Activated CD8-positive, alpha-beta memory T cell treated with anti-CD3 and anti-CD28 coated beads, Interleukin-2, amount 50 U/mL, for 1 hour (primary cell): ENCODE data around the gene AGFG1.

ENCODE experiments used
- DNase-seq: peaks from one replicate; pipeline ENCODE4 v3.0.0-alpha.2; 2020; ENCODE audit errors: extremely low read depth

The AGFG1 gene

DNA sequence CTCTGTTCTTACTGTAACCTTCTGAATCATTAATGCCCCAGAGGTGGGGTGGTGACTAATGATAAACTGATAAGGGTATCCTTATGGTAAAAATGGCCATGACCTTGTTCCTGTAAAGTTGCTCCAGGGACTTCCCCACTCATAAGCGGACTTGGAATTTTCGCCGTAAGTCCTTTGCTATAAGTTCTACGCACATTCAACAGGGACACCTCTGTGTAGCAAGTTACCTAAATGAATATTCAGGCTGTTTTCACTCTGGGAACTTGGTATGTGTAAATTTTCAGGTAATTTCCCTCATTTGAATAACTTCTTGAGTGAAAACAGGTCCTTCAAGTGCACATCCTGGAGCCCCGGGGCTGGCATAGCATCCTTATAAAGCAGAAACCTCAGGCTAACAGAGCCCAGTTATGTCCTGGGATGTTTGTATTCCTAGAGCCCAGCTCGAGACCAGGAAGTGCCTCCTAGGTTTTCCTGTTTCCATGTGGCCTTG is 9.4 kb upstream of the AGFG1 start:
- DNase-seq: no peak

DNA sequence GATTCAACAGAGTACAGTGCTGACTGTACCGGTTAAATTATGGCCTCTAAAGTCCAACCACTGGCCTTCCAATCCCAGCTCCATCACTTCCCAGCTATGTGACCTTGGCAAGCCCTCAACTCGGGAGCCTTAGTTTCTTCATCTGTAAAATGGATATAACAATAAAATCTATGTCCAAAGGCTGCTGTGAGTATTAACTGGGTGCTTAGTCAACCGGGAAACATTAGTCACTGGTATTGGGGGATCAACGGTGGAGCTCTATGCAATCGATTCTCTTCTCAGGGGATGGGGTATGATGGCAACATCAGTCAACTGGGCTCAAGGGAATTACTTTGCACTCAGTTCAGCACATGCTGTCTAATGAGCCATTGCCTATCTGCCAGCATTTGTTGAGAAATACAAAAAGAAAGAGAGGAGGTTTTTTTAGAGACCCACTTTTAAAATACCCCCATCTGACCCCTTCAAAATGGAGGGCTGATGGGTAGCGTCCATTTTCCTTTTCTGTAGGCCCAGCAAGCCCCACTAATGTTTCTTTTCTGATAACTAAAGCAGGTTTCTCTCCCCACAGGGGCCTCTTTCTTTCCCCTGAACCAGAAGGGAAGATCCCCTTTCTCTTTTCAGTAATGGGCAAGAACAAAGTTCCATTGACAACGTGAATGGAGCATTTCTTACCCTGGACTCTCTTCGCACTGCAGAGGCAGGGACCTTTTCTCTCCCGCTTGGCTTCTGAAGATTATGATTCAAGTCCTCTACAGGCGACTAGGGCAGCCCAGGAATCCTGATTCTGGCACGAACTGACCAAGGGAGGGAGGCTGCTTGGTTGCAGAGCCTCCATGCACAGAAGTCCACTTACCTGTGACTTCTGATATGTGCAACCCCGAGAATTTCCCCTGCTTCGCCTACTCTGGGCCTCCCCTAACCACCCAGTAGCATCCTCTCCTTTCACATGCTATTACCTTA is 8.7 kb upstream of the AGFG1 start:
- DNase-seq: no peak

DNA sequence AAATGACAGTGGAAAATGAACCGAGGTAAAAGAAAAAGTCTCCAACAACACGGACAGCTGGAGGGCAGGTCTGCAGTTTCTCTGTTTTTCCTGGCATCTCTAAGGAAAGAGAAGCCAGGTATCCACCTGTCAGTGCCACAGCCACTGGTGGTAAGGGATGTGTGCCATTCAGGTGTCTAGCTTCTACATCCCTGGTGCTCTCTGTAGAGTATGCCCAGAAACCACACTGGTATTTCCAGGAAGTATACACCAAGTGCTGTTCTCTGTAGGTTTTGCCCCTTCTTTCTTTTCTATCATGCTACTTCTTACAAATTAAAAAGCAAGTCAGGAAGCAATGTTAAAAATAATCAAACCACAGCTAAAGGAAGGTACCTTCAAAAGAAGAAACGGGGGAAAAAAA is 7.6 kb upstream of the AGFG1 start:
- DNase-seq: no peak

DNA sequence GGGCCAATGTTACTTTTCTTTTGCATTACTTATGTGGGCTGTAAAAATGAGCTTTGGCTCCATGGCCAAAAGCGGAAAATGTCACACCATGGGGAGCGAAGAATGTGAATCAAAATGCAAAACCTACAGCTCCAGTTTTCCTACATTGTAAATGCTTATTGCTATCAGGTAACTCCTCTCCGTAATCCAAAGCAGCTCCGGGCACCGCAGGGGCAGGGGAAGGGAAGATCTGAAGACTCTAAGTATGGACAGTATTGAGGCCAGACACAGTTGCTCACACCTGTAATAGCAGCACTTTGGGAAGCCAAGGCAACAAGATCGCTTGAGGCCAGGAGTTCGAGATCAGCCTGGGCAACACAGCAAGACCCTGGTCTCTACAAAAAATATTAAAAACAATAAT is 7.1 kb upstream of the AGFG1 start:
- DNase-seq: no peak

DNA sequence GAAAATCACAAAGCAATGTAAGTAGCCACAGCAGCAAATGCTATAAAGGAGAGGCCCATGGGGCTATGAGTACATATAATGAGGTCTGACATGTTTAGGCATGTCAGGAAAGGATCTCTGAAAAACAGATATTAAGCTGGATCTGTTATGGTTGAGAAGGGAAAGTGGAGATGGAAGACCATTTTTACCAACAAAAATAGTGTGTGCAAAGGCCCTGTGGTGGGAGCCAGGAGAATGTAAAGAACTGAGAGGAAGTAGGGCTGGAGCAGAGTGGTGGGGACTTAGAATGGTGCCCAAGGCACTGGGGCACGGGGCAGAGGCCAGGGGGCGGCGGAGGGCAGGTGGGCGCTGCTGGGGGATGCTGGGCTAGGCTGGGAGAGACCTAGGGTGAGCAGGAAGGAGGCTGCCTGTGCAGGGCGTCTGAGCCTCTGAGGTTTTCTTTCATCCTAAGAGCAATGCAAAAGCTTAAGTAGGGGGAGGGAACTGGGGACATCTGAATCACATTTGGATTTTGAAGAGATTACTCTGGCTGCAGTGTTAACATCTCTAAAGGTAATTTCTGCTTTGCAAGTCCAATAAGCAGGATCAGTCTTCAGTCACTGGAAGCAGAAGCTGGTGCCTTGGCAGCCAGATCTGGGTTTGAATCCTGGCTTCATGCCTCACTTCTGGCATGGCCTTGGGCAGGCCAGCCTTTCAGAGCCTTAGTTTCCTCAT is 4.9 kb upstream of the AGFG1 start:
- no peak for DNase-seq

DNA sequence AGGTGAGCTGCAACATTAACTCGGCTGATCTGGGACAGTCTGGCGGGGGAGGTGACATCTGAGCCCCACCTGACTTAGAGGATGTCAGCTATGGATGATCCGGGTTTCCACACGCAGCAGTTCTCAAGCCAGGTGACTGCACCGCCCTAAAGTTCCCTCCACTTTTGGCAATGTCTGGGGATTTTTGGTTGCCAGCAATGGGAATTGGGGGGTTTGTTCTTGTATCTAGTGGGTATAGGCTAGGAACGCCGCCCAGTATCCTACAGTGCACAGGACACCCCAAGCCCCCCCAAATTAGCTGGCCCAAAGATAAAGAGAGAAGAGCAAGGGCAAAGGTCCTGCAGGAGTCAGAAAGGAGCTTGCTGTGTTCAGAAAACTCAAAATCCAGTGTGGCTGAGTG is 544 bp upstream of the AGFG1 start:
- DNase-seq: no peak

DNA sequence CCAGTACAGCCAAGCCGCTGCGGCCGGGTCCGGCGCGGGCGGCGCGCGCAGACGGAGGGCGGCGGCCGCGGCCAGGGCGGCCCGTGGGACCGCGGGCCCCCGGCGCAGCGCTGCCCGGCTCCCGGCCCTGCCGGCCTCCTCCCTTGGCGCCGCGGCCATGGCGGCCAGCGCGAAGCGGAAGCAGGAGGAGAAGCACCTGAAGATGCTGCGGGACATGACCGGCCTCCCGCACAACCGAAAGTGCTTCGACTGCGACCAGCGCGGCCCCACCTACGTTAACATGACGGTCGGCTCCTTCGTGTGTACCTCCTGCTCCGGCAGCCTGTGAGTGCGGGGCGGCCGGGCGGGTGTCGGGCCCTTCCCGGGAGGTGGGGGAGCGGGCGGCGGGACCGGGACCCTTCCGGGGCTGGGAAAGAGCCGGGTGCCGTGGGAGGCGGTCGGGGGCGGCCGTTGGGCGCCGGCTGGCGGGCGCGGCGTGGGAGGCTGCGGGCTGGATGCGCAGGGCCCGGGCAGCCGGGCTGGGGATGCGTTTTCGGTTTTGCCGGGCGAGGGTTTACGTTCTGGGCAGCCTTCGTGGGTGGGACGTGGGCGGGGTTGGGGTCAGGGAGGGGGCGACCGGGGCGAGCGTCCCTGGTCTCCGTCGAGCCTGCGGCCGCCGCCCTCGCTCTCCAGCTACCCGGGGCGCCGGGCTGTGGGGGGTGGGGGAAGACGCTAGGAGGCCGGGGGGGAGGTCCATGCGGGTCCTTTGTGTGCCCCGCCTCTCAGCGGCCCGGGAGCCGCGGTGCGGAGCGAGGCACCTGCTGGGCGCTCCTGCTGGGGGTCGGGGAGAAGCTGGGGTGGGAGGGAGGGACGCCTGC is 537 bp downstream of the AGFG1 start:
- no peak for DNase-seq

DNA sequence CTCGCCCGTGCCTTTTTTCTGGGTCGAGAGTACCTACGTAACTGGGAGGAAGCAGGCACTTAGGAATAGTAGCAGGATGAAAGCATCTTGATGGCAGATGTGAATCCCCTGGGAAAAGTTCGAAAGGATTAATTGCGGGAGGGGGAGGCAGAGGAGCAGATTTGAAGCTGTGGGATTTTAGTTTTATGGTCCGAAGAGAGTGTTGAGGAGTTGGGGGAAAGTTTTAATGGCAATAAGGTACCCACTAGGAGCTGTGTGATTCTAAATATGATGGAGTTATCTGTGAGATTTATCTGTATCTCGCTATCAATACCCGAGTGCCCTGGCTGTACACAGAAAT is 1.1 kb downstream of the AGFG1 start:
- DNase-seq: no peak

DNA sequence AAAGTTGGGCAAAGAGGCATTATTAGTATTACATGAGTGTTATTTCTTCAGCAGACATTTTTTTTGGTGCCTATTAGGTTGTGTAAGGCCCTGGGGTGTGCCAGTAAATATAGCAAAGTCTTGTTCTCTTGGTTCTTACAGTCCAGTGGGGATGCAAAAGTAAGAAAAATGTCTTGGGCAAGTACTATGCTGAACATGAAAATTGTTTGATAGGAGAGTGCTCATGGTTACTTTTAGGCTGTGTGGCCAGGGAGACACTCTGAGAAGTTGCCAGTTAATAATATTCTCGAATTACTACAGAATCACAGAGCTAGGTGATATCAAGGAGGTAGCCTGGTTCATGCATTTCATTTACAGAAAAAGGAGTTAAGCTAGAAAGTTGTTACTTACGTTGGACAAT is 1.9 kb downstream of the AGFG1 start:
- no peak for DNase-seq

DNA sequence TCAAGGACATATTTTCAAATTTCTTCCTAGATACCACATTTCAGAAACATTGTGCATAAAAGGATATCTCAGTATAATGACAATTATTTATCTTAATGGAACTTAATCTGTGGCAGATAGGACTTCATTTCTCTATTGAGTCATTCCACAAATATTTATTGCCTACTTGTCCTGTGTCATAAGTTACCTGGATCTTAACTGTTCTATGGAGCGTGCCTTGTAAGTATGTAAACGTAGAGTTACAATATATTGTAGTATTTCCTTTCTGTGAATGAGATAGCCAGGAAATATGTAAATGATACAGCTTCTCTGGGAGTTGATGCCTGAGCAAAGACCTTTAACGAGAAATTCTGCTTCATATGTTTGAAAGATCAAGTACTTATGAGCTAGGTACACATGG is 2.5 kb downstream of the AGFG1 start:
- no peak for DNase-seq

DNA sequence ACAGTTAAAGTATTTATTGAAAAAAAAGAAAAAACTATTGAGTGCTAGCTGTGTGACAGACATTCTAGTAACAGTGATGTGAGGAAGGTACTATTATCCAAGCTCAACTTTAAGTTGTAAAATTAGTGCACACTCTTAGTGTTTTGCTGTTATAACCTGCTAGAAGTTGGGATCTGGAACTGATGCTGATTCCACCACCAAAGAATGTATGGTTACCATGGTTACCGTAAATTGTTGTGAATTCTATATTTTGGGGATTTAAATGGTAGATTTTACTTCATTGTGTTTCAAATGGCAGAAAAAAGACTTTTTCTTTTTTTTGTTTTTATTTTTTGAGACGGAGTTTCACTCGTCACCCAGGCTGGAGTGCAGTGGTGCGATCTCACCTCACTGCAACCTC is 5.3 kb downstream of the AGFG1 start:
- no peak for DNase-seq

DNA sequence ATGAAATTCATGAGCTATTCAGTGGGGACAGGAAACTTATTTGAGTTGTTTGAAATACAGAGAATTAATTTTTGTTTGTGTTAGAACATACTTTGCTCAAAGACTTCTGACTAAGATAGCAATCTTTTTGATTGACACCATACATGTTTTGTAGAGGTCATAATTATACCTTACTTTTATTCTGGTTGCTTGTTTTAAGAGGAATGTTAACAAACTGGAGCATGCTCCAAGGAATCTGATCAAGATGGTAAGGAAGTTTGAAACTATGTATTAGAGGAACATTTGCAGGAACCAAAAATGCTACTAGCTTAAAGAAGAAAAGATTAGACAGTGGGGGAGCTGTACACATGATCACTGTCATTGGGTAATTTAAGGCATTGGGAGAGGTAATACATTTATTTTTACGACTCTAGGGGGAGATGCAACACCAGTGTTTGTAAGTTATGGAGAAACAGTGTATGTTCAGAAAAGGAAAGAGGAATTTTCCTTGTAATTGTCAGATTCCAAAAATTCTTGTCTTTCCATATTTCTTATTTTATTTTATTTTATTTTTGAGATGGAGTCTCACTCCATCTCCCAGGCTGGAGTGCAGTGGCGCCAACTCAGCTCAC is 8.0 kb downstream of the AGFG1 start:
- DNase-seq: no peak

DNA sequence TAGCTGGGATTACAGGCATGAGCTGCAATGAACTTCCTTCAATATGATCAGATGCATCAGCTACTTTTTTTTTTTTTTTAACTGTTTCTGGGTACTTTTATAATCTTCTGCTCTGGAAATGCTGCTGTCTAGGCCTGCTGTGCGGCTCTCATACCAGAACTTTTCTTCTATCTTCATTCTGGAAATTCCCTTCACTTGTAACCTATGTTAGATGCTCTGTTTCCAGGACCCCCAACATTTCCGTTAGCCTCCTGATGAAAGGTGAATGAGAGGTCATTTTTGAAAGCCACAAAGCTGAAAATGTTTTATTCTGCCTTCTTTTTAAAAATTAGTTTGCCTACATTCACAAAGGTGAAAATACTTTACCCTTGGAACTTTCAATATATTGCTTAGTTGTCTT is 8.6 kb downstream of the AGFG1 start:
- no peak for DNase-seq

DNA sequence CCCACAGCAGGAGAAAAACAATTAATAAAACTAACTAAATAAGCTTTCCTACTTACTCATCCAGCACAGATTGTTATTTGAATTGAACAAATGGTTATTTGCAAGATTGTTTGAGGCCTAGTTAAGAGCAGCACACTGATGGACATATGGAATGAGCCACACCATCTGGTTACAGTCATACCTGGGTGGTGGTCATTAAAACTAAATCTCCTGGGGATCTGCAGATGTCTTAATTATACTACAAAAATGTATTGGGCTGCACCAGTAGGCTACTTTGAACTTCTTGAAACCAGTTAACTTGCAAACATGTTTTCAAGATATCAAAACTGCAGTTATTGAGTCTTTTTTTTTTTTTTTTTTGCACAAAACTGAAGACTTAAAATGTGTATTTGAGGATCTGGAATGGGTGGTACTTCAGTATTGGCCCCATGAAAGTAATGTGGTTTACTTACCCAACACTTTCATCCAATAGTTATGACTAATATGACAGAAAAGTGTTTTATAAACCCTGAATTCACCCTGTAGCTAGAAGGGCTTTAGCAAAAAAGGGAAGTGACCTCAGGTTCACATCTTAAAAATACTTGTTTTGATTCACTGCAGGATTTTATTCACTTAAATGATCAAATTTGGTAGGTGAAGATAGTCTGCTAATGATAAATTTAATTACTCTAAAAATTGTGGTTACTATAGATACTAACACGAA is 10.8 kb downstream of the AGFG1 start:
- no peak for DNase-seq

DNA sequence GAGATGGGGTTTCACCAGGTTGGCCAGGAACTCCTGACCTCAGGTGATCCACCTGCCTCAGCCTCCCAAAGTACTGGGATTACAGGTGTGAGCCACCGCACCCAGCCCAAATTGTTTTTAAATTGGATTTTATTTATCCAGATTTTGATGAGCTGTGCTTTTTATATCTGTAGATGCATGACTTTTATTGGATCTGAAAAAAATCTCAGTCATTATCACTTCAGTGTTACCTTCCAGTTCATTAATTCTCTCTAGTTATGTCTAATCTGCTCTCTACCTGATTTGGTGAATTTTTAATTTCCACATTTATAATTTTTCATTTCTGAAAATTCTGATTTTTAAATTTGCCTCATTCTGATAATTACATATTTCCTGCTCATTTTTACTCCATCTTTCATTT is 13.5 kb downstream of the AGFG1 start:
- DNase-seq: no peak

DNA sequence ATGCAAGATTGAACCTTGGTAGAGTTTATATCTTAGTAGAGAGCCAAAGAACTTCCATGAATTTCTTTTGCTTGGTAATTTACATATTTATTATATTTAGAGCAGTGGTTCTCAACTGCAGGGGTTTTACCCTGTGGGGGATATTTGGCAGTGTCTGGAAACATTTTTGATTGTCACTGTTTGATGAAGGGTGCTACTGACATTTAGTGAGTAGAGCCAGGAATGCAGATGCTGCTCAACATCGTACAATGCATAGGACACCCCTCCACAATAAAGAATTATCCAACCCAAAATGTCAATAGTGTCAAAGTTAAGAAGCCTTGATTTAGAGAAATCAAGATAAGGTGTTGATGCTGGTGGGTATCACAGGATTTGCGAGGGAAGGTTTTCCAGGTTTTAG is 14.7 kb downstream of the AGFG1 start:
- DNase-seq: no peak

DNA sequence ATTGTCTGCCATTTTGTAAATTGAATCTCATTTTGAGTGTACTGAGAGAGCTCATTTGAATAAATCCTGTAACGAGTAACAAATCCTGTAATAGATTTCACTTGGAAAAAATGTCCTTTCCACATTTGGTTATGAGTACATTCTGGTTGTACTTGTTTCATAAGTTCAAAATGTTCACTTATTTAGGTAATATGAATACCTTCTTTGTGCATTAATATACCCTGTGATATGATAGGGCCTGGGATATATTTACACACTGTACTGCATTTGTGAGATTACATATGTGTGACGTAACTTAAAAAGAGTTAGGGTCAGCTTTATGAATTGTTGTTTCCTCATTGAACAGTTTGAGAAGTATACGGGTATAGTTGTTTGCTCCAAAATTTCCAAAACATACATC is 16.1 kb downstream of the AGFG1 start:
- no peak for DNase-seq

DNA sequence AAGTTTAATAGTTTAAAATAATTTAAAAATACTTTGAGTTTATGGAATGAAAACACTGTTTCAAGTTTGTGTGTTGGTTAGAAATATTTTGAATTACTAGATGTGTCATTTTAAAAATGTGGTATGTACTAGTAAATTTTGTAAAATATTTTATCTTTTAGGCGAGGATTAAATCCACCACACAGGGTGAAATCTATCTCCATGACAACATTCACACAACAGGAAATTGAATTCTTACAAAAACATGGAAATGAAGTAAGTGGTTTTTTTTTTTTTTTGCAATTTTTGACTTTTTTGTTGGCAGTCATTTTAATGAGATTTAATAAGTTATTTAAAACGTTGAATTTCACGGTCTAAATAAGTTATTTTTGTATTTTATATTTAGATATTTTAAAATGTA is 19.4 kb downstream of the AGFG1 start:
- no peak for DNase-seq

DNA sequence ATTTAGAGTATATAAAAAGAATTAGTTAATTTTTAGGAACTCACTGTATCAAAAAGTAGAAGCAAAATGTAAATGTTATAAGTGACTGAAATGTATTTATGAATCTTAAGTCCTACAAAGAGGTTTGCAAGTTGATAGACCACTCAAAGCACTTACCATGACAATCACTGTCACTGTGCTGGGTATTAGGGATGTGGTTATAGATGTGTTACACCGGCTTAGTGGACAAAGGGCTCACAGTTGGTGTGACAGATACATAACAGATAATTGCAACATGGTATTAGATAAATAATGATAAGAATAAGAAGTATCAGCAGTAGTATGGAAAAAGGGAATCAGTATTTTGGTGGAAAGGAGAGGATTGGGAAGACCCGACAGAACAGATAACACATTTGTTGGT is 21.6 kb downstream of the AGFG1 start:
- no peak for DNase-seq

DNA sequence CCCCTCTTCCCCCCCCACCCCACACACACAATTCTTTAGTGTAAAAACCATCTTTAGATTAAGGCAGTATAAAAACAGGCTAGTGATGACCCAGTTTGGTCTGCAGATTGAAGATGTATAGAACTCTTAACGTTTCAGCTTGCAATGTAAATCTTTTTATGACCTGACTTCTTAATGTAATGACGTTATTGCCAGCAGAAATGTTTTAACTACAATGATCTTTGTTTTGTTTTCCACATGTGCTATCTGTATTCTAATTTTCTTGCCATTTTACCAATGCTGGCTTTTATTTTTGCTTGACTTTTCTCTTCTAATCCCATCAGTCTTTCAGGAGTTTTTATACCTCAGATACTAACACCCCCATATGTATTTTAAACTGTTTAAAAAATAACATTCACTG is 25.2 kb downstream of the AGFG1 start:
- no peak for DNase-seq

DNA sequence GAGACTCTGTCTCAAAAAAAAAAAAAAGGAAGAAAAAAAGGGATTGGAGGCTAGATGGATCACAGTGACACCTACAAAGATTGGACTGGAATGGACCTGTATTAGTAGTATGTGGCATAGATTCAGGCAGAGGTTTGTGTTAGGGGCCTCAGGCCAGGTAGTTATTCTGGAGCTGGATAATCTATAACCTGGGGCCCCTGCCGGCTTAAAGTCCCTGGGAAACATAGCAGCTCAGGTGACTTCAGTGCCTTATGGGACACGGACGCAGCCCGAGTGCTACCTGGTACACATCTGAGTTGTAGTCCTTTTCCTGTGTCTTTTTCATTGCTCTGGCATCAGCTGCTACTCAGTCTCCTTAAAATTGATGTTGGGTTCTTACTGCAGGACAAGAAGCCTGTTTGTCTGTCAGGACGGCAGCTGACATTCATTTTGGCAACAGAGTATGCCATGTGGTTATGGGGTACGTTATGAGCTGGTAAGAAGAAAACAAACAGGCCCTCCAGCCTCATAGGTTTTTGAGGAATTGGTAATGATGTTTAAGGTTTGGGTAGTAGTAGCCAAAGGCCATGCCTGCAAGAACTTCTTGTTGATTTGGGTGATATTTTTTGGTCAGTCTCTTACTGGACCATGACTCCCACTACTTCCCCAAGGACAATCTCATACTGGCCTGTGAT is 27.8 kb downstream of the AGFG1 start:
- DNase-seq: no peak
